CD4-positive, alpha-beta T cell (primary cell): ENCODE data around the gene ANKH. TPM values are rescaled to one million over a fixed set of nuclear protein-coding genes. Genes with fewer than 3 reads are reported as not detected.

Source experiments
- ATAC-seq: fragments of 200-7000 bp; cut with Tn5 transposase; one replicate; pipeline ENCODE4 v1.10.0; 2022; ENCODE audit warnings: mild to moderate bottlenecking; ENCODE audit not compliant: poor library complexity
- CTCF ChIA-PET: fragments of 350-600 bp; sonication (Branson Sonifier 250); formaldehyde crosslinking; loops from one replicate; lab custom pipeline; 2021; ENCODE audit warnings: antibody characterized with exemption, inconsistent platforms; lab: Charles Lee
- POLR2A ChIA-PET: fragments of 350-600 bp; sonication (Branson Sonifier 250); formaldehyde crosslinking; loops from one replicate; lab custom pipeline; 2021; ENCODE audit warnings: antibody characterized with exemption, inconsistent platforms; lab: Charles Lee
- DNase-seq, 14 experiments: peaks; one replicate each; pipeline ENCODE4 v3.0.0-alpha.2; 2013 to 2020; ENCODE audit warnings: mixed read lengths in 2 of 14
- H3K27ac ChIP-seq, 2 donors: one replicate each; pipeline versions ENCODE4 v1.5.1 to v1.7.0; 2013; ENCODE audit warnings: low read length in 2 of 2, low read depth in 1 of 2, mild to moderate bottlenecking in 1 of 2
- H3K27me3 ChIP-seq, 2 experiments: 1 replicate in 1 of 2; 2 replicates in 1 of 2; pipeline versions ENCODE4 v1.6.1 to v1.7.0; 2013; ENCODE audit warnings: low read length in 2 of 2, control low read depth in 1 of 2, mild to moderate bottlenecking in 1 of 2, moderate library complexity in 1 of 2; ENCODE audit not compliant: insufficient read depth in 2 of 2, control insufficient read depth in 1 of 2
- H3K36me3 ChIP-seq: one replicate; pipeline ENCODE4 v1.6.1; 2013; ENCODE audit warnings: low read length, control low read depth; ENCODE audit not compliant: insufficient read depth
- H3K4me1 ChIP-seq: one replicate; pipeline ENCODE4 v1.6.1; 2013; ENCODE audit warnings: low read length, control low read depth; ENCODE audit not compliant: insufficient read depth
- H3K4me3 ChIP-seq: one replicate; pipeline ENCODE4 v1.5.1; 2013; ENCODE audit warnings: mild to moderate bottlenecking, low read length, moderate library complexity
- H3K9me3 ChIP-seq, 2 experiments: 1 replicate in 1 of 2; 2 replicates in 1 of 2; pipeline versions ENCODE4 v1.6.1 to v1.7.0; 2013; ENCODE audit warnings: low read length in 2 of 2, mild to moderate bottlenecking in 2 of 2, control low read depth in 1 of 2, moderate library complexity in 1 of 2; ENCODE audit not compliant: control insufficient read depth in 1 of 2, insufficient read depth in 1 of 2
- H3K27ac Mint-ChIP-seq: one replicate; pipeline ENCODE4 v1.8.0; 2020; ENCODE audit warnings: mixed read lengths
- H3K27me3 Mint-ChIP-seq: one replicate; pipeline ENCODE4 v1.8.0; 2021; ENCODE audit warnings: mixed read lengths
- H3K36me3 Mint-ChIP-seq: one replicate; pipeline ENCODE4 v1.8.0; 2021; ENCODE audit warnings: low read depth, mixed read lengths
- H3K4me1 Mint-ChIP-seq: one replicate; pipeline ENCODE4 v1.8.0; 2021; ENCODE audit warnings: low read depth, mixed read lengths
- H3K4me3 Mint-ChIP-seq: one replicate; pipeline ENCODE4 v1.8.0; 2020; ENCODE audit warnings: mild to moderate bottlenecking, mixed read lengths
- H3K9me3 Mint-ChIP-seq: one replicate; pipeline ENCODE4 v1.8.0; 2020; ENCODE audit warnings: mixed read lengths
- intact Hi-C, 2 experiments: fragments of 100-400 bp; cut with DNase I in 1 of 2; cut with micrococcal nuclease in 1 of 2; formaldehyde crosslinking; loops; one replicate each; pipeline versions ENCODE4 v1.15.1 to v1.9.0; 2023 to 2025; cut with DNase I, micrococcal nuclease
- total RNA-seq, 174 experiments: library from RNA in 2 of 174; stranded (reverse) in 2 of 174; gene quantifications; one replicate each; pipeline ENCODE4 v1.2.3 and lab custom pipeline; 2021 to 2026
- TF ChIP-seq, protein P1 (sequence below): fragments of 200-600 bp; IDR thresholded peaks from one replicate; pipeline ENCODE4 v1.8.0; 2022; ENCODE audit warnings: antibody characterized with exemption, mild to moderate bottlenecking

The ANKH gene
- total RNA-seq, 2 experiments from 2014 or later = 69.5 to 72.3 TPM

DNA sequence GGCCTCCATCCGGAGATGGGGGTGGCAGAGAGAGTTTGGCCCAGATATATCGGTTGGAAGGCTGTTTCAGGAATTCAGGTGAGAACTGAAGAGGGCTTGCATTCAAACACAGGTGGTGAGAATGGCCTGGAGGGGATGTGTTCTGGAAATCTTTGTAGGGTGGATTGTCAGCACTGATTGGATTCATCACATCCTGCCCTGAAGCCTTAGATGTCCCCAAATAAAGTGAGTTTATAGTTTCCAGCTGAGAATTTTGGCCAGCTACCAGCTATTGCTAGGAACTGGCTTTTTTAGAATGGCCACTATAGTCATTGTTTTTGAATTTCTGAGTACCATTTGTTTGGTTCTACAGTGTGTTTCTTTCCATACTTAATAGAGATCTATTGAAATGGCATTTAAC is 46.1 kb upstream of the ANKH start:
- ChIA-PET CTCF (no interaction called here), POLR2A (no interaction called here)
- no peak for ATAC-seq
- Histone ChIP-seq H3K27me3 (no peaks in the 10 kb centered on the region), H3K4me1 (no peaks in the 10 kb centered on the region), H3K36me3 (no peaks in the 10 kb centered on the region), H3K27ac (no peak overlapping the region), H3K4me3 (no peak overlapping the region), H3K9me3 (no peaks in the 10 kb centered on the region)
- Mint-ChIP-seq H3K9me3 (no peaks in the 10 kb centered on the region), H3K36me3 (no peaks in the 10 kb centered on the region), H3K4me1 (peaks cover 6% of the 10 kb centered on the region), H3K27me3 (no peaks in the 10 kb centered on the region), H3K4me3 (no peak overlapping the region), H3K27ac (no peak overlapping the region)
- intact Hi-C loops = no loop called here
- DNase-seq = no peak
- TF ChIP-seq, protein P1, sequence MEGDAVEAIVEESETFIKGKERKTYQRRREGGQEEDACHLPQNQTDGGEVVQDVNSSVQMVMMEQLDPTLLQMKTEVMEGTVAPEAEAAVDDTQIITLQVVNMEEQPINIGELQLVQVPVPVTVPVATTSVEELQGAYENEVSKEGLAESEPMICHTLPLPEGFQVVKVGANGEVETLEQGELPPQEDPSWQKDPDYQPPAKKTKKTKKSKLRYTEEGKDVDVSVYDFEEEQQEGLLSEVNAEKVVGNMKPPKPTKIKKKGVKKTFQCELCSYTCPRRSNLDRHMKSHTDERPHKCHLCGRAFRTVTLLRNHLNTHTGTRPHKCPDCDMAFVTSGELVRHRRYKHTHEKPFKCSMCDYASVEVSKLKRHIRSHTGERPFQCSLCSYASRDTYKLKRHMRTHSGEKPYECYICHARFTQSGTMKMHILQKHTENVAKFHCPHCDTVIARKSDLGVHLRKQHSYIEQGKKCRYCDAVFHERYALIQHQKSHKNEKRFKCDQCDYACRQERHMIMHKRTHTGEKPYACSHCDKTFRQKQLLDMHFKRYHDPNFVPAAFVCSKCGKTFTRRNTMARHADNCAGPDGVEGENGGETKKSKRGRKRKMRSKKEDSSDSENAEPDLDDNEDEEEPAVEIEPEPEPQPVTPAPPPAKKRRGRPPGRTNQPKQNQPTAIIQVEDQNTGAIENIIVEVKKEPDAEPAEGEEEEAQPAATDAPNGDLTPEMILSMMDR = no peak

DNA sequence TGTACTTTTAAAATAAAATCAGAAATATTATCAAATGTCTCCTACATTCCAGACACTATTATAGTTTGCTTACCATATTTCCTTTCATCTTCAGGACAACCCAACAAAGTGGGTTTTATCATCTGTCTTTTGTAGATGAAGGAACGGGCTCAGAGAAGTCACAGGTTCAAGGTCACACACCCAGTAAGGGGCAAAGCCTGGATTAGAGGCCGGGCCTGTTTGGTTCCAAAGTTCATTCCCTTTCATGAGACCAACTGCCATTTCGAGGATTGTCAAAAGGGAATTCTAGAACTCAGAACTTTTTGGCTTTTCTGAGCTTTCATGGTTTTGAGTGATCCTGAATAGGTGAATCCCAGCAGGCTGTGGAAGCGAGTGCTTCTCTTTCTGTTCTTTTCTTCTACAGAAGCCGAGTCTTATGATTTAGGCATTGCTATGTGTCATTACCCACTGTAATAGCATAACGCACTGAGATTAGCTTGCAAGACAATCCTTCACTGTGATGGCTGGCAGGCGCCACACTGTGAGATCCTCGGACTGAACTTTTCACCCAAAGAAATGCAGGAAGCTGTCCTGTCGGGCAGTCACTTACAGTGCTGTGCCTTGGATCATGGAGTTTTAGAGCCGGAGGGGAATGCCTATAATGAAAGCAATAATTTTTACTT is 43.8 kb upstream of the ANKH start:
- no peaks in the 10 kb centered on the region for H3K9me3 ChIP-seq
- ChIA-PET POLR2A (no interaction called here), CTCF (no interaction called here)
- ATAC-seq = no peak
- H3K4me1 Mint-ChIP-seq = no peaks in the 10 kb centered on the region
- H3K9me3 Mint-ChIP-seq = no peaks in the 10 kb centered on the region
- no peaks in the 10 kb centered on the region for H3K27me3 Mint-ChIP-seq
- no peak overlapping the region for H3K27ac Mint-ChIP-seq
- no peaks in the 10 kb centered on the region for H3K27me3 ChIP-seq
- no peak overlapping the region for H3K27ac ChIP-seq
- intact Hi-C loops = no loop called here
- H3K4me3 ChIP-seq = no peak overlapping the region
- no peaks in the 10 kb centered on the region for H3K36me3 Mint-ChIP-seq
- no peak for DNase-seq
- TF ChIP-seq, protein P1 = no peak
- no peaks in the 10 kb centered on the region for H3K4me1 ChIP-seq
- H3K4me3 Mint-ChIP-seq = no peak overlapping the region
- no peaks in the 10 kb centered on the region for H3K36me3 ChIP-seq

DNA sequence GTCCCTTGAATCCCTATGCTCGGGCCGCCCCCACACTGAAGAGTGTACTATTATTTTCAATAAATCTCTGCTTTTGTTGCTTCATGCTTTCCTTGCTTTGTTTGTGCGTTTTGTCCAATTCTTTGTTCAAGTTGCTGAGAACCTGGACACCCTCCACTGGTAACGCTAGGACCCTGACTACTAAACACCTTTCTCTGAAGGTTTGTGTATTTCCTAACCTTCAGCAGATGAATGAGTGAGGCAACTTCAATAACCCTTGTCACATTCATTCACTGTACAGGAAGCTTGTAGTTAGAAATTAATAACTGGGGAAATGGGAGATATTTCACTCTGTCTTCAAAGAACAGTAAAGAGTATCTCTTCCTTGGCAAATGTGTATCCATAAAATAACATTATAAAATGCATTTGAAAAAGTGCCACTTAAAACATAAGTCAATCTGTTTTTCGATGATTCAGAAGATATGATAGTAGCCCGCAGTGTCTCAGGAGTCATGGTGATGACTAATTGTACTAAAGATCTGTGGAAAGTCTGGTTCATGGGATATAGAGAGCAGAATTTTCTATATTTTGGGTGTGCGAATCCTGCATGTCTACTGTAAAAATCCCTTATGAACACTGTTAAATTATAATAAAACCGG is 43.2 kb upstream of the ANKH start:
- TF ChIP-seq, protein P1 = no peak
- H3K27me3 Mint-ChIP-seq = no peaks in the 10 kb centered on the region
- H3K4me3 ChIP-seq = no peak overlapping the region
- CTCF ChIA-PET = no interaction called here
- H3K9me3 Mint-ChIP-seq = no peaks in the 10 kb centered on the region
- no peaks in the 10 kb centered on the region for H3K9me3 ChIP-seq
- POLR2A ChIA-PET = no interaction called here
- H3K27ac ChIP-seq = no peak overlapping the region
- intact Hi-C loops = no loop called here
- ATAC-seq = no peak
- no peaks in the 10 kb centered on the region for H3K4me1 ChIP-seq
- DNase-seq = no peak
- no peaks in the 10 kb centered on the region for H3K36me3 Mint-ChIP-seq
- no peaks in the 10 kb centered on the region for H3K27me3 ChIP-seq
- H3K4me3 Mint-ChIP-seq = no peak overlapping the region
- no peaks in the 10 kb centered on the region for H3K36me3 ChIP-seq
- H3K4me1 Mint-ChIP-seq = no peaks in the 10 kb centered on the region
- no peak overlapping the region for H3K27ac Mint-ChIP-seq
